Neural progenitor cell (in vitro differentiated cells): Measurements from ENCODE around the gene PCDHB3. TPM values are rescaled to one million over a fixed set of nuclear protein-coding genes. Genes with fewer than 3 reads are reported as not detected.

Experiments
- DNase-seq: peaks from one replicate; pipeline ENCODE4 v3.0.0-alpha.2; 2016; ENCODE audit warnings: low spot score
- H2AFZ ChIP-seq: fragments of 200-600 bp; sonication (generic); replicated peaks from 2 replicates; pipeline ENCODE4 v1.6.1; 2016; ENCODE audit warnings: antibody characterized with exemption
- H3F3A ChIP-seq: fragments of 200-600 bp; sonication (generic); 2 replicates; pipeline ENCODE4 v1.6.1; 2016; ENCODE audit warnings: antibody characterized with exemption, low read depth
- H3K27ac ChIP-seq: fragments of 200-600 bp; sonication (generic); 2 replicates; pipeline ENCODE4 v1.5.1; 2016; ENCODE audit warnings: mild to moderate bottlenecking
- H3K27me3 ChIP-seq: fragments of 200-600 bp; sonication (generic); 2 replicates; pipeline ENCODE4 v1.6.1; 2016; ENCODE audit warnings: mild to moderate bottlenecking, moderate library complexity
- H3K36me3 ChIP-seq: fragments of 200-600 bp; sonication (generic); 2 replicates; pipeline ENCODE4 v1.5.1; 2016
- H3K4me1 ChIP-seq: fragments of 200-600 bp; sonication (generic); 2 replicates; pipeline ENCODE4 v1.6.1; 2016; ENCODE audit warnings: mixed run types
- H3K4me2 ChIP-seq: fragments of 200-600 bp; sonication (generic); 2 replicates; pipeline ENCODE4 v1.6.1; 2016
- H3K4me3 ChIP-seq: fragments of 200-600 bp; sonication (generic); 2 replicates; pipeline ENCODE4 v1.5.1; 2016
- H3K79me2 ChIP-seq: fragments of 200-600 bp; sonication (generic); 2 replicates; pipeline ENCODE4 v1.6.1; 2016; ENCODE audit warnings: low read depth
- H3K9ac ChIP-seq: fragments of 200-600 bp; sonication (generic); 2 replicates; pipeline ENCODE4 v1.6.1; 2016
- H3K9me3 ChIP-seq: fragments of 200-600 bp; sonication (generic); 2 replicates; pipeline ENCODE4 v1.5.1; 2016; ENCODE audit warnings: low read depth
- H4K20me1 ChIP-seq: fragments of 200-600 bp; sonication (generic); 2 replicates; pipeline ENCODE4 v1.6.1; 2016; ENCODE audit warnings: low read depth
- H3K27ac Mint-ChIP-seq: 3 replicates; pipeline ENCODE4 v1.8.0; 2021; ENCODE audit warnings: mixed read lengths
- H3K27me3 Mint-ChIP-seq: 2 replicates; pipeline ENCODE4 v1.8.0; 2022; ENCODE audit warnings: low read depth, mild to moderate bottlenecking, inconsistent platforms, moderate library complexity, mixed read lengths; ENCODE audit not compliant: insufficient read depth
- H3K36me3 Mint-ChIP-seq: 3 replicates; pipeline ENCODE4 v1.8.0; 2021; ENCODE audit warnings: mixed read lengths
- H3K4me1 Mint-ChIP-seq: 3 replicates; pipeline ENCODE4 v1.8.0; 2021; ENCODE audit warnings: mixed read lengths
- H3K4me3 Mint-ChIP-seq: 3 replicates; pipeline ENCODE4 v1.8.0; 2021; ENCODE audit warnings: mild to moderate bottlenecking, moderate library complexity, mixed read lengths
- H3K9me3 Mint-ChIP-seq: 3 replicates; pipeline ENCODE4 v1.8.0; 2020; ENCODE audit warnings: mixed read lengths
- EZH2 ChIP-seq: fragments of 200-600 bp; sonication (generic); IDR thresholded peaks from 2 replicates; pipeline ENCODE4 v1.6.1; 2017; ENCODE audit warnings: antibody characterized with exemption, mild to moderate bottlenecking, moderate library complexity
- EZH2phosphoT487 ChIP-seq: fragments of 200-600 bp; sonication (generic); IDR thresholded peaks from 2 replicates; pipeline ENCODE4 v1.6.1; 2017; ENCODE audit warnings: antibody characterized with exemption
- total RNA-seq: library from RNA; depleted of rRNA; stranded (reverse); fragments of >200 nt; gene quantifications from 2 replicates; pipeline ENCODE4 v1.2.3, GENCODE V29; 2015; ENCODE audit warnings: low replicate concordance
- TF ChIP-seq, protein P1 (sequence below): fragments of 200-600 bp; sonication (generic); IDR thresholded peaks from 2 replicates; pipeline ENCODE4 v1.5.1; 2017; ENCODE audit warnings: antibody characterized with exemption, mild to moderate bottlenecking

The PCDHB3 gene
- total RNA-seq, result 5.6 and 6.7 TPM in 2 replicates

DNA sequence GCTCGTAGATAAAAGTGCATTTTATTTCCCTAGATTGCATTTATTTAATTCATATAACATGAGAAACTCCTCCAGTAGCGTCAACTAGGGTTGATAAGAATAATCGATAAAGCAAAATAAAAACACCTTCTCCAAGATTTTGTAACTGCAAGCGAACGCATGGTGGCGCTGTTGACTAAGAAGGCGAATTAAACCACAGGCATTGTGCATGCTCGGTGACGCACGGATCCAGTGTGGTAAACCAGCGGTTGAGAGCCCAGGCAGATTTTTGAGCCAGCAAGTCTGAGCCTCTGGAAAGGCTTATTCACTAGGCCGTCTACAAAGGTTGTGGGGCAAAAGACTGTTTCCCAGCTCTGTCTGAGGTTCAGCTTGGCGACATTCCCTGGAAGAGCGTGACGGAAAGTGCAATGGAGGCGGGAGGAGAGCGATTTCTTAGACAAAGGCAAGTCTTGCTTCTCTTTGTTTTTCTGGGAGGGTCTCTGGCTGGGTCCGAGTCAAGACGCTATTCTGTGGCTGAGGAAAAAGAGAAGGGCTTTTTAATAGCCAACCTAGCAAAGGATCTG lies at the start of gene PCDHB3:
TSS of gene PCDHB3 (plus strand) at position 231 of the 563 bp plus-strand sequence. CDS start at position 408, 177 bp downstream.
- Histone ChIP-seq H3K79me2 (peaks cover 48% of the 10 kb centered on the region), H3K4me1 (no peaks in the 10 kb centered on the region), H3K9me3 (peaks cover 59% of the 10 kb centered on the region), H2AFZ (no peak within 1 kb of the TSS), H3K27ac (no peak within 1 kb of the TSS), H3K4me3 (no peak within 1 kb of the TSS), H3K27me3 (no peaks in the 10 kb centered on the region), H3F3A (peaks cover 17% of the 10 kb centered on the region), H4K20me1 (no peaks in the 10 kb centered on the region), H3K9ac (no peak within 1 kb of the TSS), H3K4me2 (no peak within 1 kb of the TSS), H3K36me3 (peaks cover 54% of the 10 kb centered on the region)
- Mint-ChIP-seq H3K36me3 (peaks cover 53% of the 10 kb centered on the region), H3K4me1 (no peaks in the 10 kb centered on the region), H3K27ac (no peak within 1 kb of the TSS), H3K4me3 (no peak within 1 kb of the TSS), H3K27me3 (peaks cover 2% of the 10 kb centered on the region), H3K9me3 (peaks cover 63% of the 10 kb centered on the region)
- DNase-seq, result no peak
- TF ChIP-seq, protein P1, sequence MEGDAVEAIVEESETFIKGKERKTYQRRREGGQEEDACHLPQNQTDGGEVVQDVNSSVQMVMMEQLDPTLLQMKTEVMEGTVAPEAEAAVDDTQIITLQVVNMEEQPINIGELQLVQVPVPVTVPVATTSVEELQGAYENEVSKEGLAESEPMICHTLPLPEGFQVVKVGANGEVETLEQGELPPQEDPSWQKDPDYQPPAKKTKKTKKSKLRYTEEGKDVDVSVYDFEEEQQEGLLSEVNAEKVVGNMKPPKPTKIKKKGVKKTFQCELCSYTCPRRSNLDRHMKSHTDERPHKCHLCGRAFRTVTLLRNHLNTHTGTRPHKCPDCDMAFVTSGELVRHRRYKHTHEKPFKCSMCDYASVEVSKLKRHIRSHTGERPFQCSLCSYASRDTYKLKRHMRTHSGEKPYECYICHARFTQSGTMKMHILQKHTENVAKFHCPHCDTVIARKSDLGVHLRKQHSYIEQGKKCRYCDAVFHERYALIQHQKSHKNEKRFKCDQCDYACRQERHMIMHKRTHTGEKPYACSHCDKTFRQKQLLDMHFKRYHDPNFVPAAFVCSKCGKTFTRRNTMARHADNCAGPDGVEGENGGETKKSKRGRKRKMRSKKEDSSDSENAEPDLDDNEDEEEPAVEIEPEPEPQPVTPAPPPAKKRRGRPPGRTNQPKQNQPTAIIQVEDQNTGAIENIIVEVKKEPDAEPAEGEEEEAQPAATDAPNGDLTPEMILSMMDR, result peak; percentile 31
- no peak for TF ChIP-seq EZH2phosphoT487
- no peak for TF ChIP-seq EZH2

DNA sequence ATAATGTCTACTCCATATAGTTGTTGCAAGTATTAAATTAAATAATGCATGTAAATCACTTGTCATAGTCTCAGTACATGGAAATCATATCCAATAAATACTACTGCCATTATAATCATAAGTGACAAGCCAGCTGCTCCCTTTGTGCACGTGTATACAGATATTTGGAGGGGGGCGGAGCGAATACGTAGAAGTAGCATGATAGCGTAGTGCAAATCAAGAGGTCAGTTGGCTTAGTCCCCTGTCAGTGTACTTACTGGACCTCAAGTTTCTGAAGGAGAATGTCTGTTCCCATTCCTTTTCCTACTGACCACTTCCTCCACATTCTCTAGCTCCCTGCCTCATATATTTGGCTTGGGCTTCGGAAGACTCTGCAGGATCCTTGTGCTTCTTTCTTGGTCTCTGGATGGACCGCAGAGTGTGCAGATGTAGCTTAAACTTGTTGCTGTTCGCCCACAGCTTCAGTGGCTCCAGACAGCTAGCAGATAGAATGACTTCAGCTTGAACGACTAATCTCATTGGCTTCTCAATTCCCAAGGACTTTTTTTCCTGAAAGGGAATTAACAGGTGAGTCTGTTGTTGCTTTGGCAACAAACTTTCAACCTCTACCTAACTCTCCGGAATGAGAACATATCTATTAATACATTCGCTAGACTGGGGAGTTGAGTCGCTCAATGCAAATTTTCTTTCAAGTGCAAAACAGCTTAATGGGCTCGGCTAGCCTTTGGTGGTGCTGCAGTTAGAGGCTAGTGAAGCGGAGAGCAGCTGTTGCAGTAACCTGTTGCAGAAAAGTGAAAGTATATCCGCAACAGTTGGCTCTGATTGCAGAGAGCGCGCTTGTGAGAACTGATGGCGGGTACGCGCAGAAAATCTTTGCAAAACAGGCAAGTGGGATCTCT lies 49.4 kb upstream of the PCDHB3 start, which contains the start of gene PCDHB1:
TSS of gene PCDHB1 (plus strand) at position 753 of the 899 bp plus-strand sequence. CDS start at position 850, 97 bp downstream.
- Histone ChIP-seq H3K79me2 (no peaks in the 10 kb centered on the region), H3K9me3 (no peaks in the 10 kb centered on the region), H3K27me3 (peaks cover 85% of the 10 kb centered on the region), H3K36me3 (no peaks in the 10 kb centered on the region), H3K9ac (no peak within 1 kb of the TSS), H2AFZ (peak within 1 kb of the TSS; percentile 96), H3K4me2 (peak within 1 kb of the TSS; percentile 79), H3K27ac (no peak within 1 kb of the TSS), H3K4me3 (peak within 1 kb of the TSS; percentile 51), H3F3A (no peaks in the 10 kb centered on the region), H4K20me1 (no peaks in the 10 kb centered on the region), H3K4me1 (no peaks in the 10 kb centered on the region)
- Mint-ChIP-seq H3K9me3 (no peaks in the 10 kb centered on the region), H3K4me3 (peak within 1 kb of the TSS; percentile 86), H3K36me3 (no peaks in the 10 kb centered on the region), H3K27me3 (peaks cover 8% of the 10 kb centered on the region), H3K4me1 (peaks cover 4% of the 10 kb centered on the region), H3K27ac (no peak within 1 kb of the TSS)
- peak; percentile 47 for DNase-seq
- TF ChIP-seq EZH2 (no peak), EZH2phosphoT487 (no peak)

DNA sequence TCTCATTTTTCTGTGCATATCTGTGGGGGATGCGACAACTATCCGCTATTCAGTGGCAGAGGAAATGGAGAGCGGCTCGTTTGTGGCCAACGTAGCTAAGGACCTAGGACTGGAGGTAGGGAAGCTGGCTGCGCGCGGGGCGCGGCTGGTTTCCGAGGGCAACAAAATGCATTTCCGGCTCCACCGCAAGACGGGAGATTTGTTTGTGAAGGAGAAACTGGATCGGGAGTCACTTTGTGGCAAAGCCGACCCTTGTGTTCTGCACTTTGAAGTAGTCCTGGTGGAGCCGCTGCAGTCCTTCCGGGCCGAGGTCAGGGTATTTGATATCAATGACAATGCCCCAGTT lies 48.8 kb upstream of the PCDHB3 start:
- Histone ChIP-seq H3K36me3 (no peaks in the 10 kb centered on the region), H3K4me1 (no peaks in the 10 kb centered on the region), H2AFZ (peak overlapping the region; percentile 96), H3K9me3 (no peaks in the 10 kb centered on the region), H3K27ac (no peak overlapping the region), H3K9ac (no peak overlapping the region), H3K79me2 (no peaks in the 10 kb centered on the region), H3F3A (no peaks in the 10 kb centered on the region), H4K20me1 (no peaks in the 10 kb centered on the region), H3K4me2 (peak overlapping the region; percentile 79), H3K4me3 (peak overlapping the region; percentile 51), H3K27me3 (peaks cover 79% of the 10 kb centered on the region)
- Mint-ChIP-seq H3K36me3 (no peaks in the 10 kb centered on the region), H3K9me3 (no peaks in the 10 kb centered on the region), H3K27me3 (peaks cover 8% of the 10 kb centered on the region), H3K27ac (no peak overlapping the region), H3K4me1 (peaks cover 4% of the 10 kb centered on the region), H3K4me3 (peak overlapping the region; percentile 86)
- no peak for DNase-seq
- TF ChIP-seq, protein P1, result no peak
- TF ChIP-seq EZH2phosphoT487 (no peak), EZH2 (no peak)
